Activated CD4-positive, alpha-beta T cell treated with anti-CD3 and anti-CD28 coated beads, Interleukin-2, amount 50 U/mL, for 4 hours (primary cell): ENCODE measurements around the gene BSND.

Experiments
- DNase-seq, 2 experiments: peaks; one replicate each; pipeline ENCODE4 v3.0.0-alpha.2; 2020

Gene BSND

DNA sequence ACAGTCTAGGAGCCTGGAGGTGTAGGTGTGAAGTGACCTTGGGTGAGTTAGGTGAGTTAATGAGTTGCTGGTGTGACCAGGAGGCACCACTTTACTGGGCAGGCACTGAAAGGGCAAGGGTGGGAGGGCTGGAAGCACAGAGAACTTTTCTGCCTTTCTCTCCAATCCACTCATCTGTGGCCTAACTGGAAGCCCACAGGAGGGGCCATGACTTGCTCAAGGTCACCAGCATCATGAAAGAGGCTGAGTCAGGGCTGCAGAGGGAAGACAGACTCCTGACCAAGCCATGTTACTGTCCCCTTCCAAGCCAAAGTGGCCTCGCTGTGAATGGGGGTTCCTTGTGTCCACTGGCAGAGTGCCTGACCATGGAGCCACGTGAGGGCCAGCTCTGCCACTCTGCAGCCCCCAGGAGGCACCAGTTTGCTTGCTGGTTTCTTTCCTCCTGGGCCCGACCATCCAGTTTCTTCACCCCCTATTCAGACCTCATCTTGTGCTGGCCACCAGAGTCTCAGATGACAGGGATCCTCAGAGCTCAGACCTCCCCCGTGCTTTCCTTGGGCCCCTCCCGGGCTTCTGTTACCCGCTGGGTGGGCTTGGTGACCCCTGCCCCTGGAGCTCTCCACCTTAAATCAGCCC is 4.3 kb upstream of the BSND start:
- no peak for DNase-seq

DNA sequence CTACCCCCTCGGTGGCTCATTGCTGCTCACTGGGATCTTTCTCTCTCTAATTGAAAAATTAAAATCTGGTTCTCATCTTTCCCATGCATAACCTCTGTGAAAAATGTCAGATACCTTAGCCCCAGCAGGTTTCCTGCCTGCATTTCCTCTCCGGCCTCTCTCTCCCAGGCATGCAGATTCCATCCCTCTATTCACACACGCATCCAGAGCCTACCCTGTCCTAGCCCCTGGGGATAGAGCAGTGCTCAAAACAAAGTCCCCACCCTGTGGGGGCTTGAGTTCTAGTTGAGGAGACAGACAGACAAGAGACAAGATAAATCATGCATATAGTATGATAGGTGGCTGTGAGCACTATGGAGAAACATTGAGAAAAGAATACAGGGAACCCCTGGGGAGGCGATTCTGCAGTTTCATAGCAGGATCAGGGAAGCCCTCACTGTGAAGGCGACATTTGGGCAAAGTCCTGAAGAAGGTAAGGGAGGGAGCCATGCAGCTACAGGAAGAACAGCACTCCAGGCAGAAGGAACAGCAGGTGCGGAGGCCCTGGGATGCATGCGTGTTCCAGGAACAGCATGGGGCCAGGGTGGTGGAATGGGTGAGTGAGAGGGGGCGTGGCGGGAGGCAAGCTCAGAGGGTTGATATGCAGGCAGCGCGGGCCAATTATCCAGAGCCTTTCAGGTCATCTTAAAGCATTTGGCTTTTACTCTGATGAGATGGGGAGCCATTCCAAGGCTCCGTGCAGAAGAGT is 3.5 kb upstream of the BSND start:
- DNase-seq = no peak

DNA sequence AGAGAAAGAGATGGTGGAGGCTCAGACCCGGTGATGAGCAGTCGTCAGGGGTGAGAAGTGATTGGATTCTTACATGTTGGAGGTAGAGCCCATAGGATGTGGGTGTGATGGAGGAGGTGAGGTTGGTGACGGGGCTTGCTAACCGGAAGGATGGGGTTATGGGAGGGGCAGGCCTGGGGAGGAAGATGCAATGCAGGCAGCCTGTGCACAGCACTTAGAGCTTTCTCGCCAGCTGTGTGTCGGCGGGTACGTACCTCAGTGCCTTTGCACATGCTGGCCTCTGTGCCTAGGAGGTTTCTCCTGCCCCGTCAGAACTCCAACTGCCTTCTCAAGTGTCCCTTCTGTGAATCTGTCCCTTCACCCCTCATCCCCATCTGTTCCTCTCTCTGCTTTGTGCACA is 2.9 kb upstream of the BSND start:
- peak in 1 of 2 experiments; percentile 18 for DNase-seq

DNA sequence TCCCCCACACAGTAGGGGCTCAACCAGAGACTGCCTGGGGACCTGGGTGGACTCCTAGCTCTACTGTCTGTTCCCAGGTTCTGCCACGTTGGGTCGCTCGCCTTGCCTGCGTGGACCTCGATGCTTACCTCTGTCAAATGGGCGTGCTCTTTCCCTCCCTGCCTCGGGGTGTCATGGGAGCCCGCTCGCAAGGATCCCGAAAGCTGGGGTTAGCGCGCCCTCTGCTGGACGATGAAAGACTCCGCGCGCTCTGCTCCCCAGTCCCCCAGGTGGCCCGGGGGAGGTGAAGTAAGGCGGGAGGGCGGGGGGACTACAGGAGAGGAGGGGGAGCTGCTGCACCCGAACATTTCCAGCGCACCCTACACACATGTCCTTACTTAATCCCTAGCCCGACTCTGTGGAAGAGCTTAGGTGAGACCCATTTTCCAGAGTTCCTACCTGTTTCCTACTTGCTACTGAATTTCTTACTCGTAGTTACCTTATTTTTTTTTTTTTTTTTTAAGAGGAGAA is 2.3 kb upstream of the BSND start:
- peak; percentile 70 to 72 for DNase-seq

DNA sequence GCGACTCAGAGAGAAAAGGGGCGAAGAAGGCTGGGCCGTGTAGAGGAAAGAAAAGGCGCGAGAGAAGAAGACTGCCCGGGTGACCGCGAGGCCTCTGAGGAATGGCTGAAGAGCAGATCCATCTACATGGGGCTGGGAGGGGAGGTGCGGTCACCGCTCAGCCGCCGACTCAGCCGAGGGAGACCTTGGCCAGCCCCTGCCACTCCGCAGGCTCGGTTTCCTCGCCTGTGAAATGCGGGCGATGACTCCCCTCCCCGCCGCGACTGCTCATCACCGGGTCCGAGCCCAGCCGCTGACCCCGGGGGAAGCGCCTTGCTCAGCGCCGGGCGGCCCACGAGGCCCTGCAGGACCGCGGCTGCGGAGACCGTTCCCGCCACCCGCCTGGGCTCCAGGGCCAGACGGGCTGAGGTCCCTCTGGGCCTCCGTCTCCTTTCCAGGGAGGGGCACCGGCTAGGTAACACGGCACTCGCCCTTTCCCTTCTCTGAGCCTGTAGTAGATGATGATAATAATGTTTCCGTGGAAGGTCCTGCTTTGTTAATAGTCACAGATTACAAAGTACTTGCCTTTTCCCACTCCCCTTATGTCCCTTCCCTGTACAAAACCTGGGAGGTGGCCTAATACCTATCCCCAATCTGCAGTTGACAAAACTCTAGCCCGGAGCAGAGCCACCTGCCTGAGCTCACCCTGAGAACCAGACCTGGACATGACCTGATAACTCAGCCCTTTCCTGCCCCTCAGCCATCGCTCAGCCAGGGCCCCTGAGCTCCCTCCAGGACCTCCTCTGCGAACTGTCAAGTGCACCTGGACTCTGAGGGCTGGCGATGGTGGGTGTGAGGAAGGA is 1.6 kb upstream of the BSND start:
- DNase-seq = no peak

DNA sequence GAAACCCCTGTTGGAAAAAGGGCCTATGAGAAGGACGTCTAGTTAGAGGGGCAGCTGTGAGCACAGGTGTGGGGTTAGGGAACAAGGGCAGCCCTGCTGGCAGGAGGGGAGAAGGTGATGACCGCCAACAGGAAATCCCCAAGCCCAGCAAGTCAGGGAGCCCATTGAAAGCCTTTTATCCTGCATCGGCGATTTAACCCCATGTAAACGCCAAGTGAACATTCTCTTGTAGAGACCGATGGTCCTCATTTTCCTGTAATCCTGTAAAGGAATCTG is 1.1 kb upstream of the BSND start:
- no peak for DNase-seq

DNA sequence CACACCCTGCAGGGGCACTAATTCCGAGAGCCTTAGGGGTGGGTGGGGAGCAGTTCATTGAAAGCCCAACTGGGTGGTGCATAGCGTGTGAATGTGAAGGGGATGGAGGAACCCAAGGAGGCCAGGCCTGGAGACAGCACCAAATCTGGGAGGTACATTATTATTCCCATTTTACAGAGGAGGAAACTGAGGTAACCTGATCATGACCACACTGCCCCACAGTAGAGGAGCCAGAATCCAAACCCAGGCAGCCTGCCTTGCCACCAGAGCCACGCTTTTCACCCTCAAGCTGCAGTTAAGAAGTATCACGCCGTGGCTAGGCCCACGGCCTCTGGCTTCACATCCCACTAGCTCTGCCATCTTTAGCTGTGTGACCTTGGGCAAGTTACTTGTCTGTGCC is 633 bp upstream of the BSND start:
- no peak for DNase-seq

DNA sequence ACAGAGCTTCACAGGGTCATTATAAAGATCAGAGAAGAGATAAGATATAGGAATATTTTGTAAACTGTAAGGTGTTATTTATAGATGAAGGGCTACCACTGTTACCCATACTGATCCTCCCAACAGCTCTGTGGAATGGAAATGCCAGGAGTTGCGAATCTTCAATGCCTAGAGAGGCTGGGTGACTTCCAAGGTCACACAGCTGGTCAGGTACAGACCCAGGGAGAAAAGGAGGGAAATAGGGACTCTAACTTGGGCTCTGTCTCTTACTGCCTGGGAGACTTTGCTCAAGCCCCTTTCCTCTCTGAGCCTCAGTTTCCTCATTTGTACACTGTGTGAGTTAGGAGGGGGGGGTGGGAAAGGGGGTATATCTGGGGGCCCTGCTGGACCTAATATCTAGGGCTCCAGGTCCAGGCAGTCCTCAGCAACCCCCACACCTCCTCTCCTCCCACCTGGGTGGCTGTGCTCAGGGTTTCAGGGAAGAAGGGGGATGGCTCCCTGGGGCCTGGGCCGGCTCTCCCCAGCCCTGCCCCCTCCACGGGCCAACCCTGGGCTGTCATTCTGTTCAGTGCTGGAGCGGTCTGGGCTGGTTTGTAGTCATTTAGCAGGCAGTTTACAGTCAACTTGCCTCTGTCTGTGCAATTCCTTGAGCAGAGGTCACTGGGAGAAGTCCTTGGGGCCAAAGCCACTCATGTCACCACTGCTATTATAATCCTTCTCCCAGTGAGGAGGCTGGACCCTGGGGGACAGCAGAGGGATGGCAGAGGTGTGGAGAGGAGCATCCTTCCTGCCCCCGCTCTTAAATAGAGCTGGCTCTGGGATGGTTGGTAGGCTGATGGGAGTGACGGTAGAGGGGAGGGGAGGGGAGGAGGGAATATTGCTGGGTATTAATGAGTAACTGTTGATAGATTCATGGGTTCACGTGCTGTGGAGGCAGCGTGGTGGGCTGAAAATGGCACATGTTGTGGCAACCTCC is 1.7 kb downstream of the BSND start:
- DNase-seq = no peak

DNA sequence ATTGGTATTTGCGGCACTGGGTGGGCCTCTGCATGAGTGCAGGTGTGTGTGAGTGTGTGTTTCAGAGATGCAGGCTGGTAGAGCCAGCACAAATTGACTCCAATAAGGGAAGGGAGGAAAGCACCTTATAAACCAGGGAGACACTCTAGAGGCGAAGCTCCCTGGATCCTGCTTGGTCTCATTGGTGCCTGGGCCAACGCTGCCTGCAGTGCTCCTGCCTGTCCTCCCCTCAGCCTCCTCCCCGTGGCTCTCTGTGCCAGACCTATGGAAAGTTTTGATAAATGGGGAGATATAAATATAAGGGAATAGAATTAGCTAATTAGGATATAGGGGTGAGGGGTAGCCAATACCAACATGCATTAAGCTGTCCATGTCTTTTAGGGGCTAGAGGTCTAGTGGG is 2.6 kb downstream of the BSND start:
- DNase-seq = no peak

DNA sequence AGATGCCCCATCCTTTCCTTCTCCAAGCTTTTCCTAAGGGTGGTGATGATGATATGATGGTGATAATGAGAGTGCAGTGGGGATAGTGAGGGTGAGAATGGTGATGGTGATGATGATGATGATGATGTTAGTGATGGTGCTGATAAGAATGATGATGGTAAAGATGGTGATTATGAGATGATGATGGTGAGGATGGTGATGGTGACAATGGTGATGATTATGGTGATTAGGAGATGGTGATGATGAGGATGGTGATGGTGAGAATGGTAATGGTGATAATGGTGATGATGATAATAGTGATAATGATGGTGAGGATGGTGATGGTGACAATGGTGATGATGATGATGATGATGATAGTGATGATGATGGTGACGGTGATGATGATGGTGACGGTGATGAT is 4.0 kb downstream of the BSND start:
- DNase-seq = no peak

DNA sequence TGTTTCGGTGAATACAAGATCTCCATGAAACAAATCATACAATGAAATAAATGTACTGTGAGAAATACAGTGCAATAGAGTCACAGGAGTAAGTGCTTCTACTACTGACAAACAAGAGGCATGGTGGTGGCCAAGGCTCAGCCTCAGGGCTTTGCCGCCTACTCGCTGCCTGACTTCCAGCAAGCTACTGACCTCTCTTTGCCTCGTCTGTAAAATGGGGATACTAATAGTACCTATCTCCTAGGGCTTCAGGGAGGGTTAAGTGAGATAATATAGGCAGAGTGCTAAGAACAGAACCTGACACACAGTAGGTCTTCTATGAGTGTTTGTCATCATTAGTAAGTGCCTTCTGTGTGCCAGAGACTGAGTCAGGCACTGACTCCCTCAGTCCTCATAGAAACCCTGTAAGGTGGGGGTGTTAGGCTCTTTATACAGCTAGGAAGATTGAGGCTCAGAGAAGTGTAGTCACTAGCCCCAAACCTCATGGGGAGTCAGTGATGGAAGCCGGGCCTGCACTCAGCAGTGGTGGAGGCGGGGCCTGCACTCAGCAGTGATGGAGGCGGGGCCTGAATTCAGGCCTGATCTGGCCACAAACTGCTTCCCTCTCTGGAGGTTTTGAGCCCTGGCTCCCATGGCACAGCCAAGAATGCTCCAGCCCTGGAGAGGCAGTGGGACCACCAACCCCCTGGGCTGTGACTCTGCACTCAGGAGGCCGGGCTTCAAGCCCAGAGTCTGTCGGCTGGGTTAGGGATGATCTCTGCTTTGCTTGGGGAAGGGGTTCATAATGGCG is 6.8 kb downstream of the BSND start:
- no peak for DNase-seq

DNA sequence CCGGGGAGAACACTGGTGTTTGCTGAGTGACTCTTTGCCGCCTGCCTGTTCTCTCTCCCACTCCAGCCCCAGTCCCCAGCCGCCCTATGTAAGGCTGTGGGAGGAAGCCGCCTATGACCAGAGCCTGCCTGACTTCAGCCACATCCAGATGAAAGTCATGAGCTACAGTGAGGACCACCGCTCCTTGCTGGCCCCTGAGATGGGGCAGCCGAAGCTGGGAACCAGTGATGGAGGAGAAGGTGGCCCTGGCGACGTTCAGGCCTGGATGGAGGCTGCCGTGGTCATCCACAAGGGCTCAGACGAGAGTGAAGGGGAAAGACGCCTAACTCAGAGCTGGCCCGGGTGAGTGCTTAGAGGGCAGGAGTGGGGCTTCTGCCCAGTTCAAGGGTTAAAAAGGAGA is 8.2 kb downstream of the BSND start:
- no peak for DNase-seq

DNA sequence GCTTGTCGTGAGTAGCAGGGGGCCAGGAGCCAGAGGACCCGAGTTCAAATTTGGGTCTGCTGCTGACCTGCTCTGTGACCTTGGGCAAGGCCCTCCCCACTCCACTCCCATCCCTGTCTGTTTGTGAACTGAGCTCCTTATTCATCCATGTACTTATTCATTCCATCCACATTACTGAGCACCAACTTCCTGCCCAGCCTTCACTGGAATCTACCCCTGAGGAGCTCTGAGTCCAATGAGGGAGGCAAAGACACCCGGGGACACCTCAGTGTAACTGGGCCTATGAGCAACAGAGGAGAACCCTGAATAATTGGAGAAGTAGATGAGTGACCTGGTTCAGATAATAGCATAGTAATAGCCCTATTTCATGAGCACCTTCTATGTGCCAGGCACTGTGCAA is 8.9 kb downstream of the BSND start:
- DNase-seq = no peak

DNA sequence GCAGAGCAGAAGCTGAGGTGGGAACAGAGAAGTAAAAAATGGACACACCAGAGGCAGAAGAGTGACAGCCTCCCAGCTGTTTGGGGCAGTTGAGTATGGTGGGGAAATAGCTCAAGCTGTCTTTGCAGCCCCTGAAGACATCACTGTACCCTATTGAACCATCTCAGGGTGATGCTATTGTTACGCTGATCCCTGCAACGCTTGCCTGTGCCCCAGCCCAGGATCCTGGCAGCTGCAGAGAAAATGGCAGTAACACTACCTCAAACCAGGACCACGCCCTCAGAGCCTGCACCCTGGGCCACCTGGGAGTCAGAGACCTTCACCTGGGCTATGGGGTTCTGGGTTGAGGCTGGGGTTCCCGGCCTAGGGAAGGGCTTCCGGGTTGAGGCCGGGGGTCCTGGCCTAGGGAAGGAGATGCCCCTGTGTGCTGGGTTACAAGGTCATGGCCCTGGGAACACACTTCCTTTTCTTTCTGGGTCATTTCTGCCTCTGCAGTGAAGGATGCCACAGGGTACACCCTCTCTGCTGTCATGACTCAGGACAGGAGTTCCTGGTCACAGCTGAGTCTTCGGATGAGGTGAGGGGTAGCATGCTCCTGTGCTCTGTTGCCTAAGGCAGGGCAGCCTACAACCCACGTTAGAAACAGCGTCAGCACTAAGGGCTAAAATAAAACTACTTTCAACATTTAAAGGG is 11.6 kb downstream of the BSND start:
- DNase-seq = no peak

DNA sequence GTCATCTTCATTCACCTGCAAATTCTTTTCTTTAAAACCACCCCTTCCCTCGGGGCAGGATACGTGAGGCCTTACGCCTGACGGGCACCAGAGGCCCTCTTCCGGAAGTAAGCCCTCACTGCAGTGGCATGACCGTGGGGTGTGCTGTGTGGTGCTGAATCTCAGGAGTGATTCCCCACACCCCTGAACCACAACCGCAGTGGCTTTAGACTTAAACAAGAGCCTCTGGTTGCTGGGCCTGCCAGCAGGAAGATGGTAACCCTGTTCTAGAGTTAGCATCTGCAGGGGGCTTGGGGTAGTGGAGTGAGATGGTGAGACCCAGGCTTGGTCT is 12.1 kb downstream of the BSND start:
- no peak for DNase-seq

DNA sequence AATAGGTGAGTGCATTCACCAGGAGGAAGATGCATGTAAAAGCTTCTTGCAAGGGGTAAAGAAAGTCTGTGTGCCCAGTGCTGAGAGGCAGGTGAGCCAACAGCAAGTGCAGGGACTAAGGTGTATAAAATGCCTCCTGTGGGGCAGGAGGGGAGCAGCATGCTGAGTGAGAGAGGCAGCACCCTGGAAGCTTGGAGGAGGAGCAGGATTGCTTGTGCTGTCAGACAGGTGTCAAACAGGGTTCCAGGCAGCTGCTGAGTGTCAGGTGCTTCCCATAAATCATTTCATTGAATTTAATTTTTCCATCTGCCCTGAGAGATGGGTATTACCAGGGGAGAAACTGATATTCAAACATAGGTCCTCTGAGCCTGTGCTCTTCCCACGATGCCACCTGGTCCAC is 13.9 kb downstream of the BSND start:
- no peak for DNase-seq

DNA sequence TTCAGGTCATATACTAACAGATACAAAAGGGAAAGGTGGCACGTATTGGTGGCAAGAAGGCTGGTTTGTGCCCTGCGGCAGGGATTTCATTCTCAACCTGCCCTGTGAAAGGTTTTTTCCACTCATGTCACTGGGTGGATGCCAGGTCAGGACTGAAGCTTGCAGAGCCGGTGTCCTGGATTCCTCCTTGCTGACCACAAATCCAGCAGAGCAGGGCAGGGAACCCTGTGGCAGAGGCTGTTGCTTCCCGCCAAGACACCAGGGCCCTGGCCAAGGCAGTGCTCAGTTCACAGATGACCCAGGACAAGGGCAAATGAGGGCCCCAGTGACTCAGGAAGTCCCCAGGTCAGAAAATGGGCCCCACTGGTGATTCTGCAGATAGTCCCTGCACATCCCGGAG is 16.4 kb downstream of the BSND start:
- no peak for DNase-seq

DNA sequence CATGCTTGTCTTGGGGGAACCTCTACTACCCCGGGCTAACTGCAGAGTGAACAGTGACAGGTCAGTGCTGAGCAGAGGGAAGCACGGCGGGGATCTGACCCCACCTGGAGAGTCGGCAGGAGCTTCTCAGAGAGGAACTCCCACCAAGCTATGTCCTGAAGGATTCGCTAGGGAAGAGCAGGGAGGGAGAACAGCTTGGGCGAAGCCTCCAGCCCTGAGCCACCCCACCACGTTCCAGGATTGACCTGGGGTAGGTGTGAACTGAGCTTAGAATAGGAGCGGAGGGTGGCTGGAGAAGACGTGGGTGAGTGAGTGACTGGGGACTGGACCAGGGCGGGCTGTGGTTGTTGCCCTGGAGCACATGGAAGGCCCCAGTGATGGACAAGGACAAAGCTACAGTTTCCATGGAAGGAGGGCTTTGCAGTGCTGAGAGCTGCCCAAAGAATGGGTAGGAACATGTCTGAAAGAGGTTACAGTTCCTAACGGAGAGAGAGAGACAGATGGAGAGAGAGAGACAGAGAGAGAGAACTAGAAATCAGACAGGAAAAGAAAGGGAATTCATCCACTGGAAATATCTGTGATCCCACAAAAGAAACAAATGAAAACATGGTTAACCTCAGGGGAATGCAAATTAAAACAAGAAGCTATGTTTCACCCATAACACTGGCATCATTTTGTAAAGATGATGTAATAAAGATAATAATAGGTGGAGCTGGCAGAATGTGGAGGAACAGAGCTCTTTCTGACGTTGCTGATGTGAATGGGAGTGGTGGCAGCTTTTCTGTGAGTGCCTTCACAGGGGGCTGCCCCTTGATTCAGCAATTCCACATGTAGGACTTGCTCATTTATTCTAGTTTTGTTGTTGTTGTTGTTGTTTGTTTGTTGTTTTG is 17.2 kb downstream of the BSND start:
- DNase-seq = no peak

DNA sequence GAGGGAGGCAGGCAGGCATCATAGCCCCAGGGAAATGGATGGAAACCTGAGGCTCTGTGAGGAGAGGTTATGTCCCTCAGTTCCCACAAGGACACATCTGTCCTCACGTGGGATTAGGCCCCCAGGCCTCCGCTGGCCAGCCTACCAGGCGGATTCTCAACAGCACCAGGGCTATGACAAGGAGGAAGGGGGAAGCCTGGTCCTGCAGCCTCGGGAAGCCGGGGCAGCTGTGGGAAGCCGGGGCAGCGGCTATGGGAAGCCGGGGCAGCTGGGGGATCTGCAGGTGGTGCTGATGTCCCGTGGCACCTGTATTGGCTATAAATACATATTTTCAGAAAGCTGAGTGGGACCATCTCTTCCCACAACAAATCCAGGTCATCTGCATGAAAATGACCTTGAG is 19.7 kb downstream of the BSND start:
- no peak for DNase-seq

DNA sequence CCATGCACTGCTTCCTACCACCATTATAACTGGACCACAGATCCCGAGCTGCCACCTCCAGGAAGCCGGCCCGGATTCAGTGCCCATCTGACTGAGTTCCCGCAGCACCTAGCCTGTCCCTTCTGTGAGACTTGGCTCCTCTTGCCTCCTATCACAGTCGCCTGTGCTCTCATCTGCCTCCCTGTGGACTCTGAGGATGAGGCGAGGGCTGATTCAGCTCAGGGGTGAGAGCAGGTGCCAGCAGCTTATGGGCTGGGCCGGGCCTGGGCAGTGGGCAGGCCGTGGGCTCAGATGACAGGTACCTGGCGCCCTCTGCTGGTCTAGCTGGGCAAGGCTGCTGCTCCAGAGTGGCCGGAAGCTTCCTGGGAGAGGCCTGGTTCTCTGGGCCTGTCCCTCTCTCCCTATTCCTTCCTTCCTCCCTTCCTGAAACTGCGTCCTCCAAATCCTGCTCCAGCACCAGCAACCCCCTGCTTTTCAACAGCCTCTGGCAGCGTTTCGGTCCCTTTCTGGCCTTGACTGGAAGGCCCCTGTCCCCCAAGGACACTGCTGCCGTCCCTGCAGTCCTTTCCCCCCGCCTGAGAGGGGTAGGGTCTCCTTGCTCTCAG is 23.3 kb downstream of the BSND start:
- DNase-seq = peak; percentile 40 to 49
